HL-60/S4 treated with retinoic acid at 250 ng/mL for 4 days and 3 days (cell line): ENCODE results near the gene EMC10.
"Not testable (repeated sequence)": the region's sequence is repeated elsewhere in the genome, so short reads cannot be mapped to it uniquely, and the experiment has no call there.

ENCODE experiments used
- in situ Hi-C: fragments of 300-500 bp; cut with MboI; formaldehyde crosslinking; loops from 2 replicates; pipeline ENCODE4 v1.7.0; 2022; ENCODE audit warnings: low sequenced_read_pairs

The EMC10 gene

DNA sequence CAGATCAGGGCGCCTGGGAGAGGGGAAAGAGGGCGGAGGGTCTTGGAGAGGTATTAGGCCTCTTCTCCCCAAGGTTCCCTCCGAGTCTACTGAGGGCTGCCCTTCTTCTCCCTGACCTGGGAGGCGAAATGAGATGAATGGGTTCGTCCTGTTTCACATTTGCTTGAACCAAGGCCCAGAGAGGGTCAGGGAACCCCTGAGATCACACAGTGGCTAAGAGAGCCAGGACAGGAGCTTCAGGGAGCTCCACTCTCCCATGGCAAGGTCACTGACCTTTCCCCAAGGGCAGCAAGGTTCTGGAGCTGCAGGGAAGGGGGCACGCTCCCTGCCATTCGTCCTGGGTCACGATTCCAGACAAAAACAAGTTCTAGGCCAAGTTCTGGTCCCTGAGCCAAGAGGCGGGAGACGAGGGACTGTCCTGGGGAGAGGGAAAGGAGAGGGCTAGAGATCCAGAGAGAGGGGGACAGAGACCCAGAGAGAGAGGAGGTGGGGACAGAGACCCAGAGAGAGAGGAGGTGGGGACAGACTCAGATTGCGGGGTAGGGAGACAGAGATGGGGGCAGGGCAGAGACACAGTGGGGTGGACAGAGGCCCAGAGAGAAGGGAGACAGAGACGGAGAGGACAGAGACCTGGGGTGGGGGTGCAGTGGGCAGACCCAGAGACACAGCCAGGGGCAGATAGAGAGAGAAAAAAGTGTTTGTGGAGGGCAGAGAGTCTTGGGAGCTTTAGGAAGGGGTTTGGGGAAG, 36.9 kb downstream of the EMC10 start:
- in situ Hi-C loops, result no loop called here

GRCh38 chr19:50513746-50514345, 37.5 kb downstream of the EMC10 start, which contains the start of gene ASPDH:
Gene ASPDH (minus strand): TSS chr19:50513913. CDS start chr19:50513823, 90 bp downstream.
- in situ Hi-C loops, result no loop called here

DNA sequence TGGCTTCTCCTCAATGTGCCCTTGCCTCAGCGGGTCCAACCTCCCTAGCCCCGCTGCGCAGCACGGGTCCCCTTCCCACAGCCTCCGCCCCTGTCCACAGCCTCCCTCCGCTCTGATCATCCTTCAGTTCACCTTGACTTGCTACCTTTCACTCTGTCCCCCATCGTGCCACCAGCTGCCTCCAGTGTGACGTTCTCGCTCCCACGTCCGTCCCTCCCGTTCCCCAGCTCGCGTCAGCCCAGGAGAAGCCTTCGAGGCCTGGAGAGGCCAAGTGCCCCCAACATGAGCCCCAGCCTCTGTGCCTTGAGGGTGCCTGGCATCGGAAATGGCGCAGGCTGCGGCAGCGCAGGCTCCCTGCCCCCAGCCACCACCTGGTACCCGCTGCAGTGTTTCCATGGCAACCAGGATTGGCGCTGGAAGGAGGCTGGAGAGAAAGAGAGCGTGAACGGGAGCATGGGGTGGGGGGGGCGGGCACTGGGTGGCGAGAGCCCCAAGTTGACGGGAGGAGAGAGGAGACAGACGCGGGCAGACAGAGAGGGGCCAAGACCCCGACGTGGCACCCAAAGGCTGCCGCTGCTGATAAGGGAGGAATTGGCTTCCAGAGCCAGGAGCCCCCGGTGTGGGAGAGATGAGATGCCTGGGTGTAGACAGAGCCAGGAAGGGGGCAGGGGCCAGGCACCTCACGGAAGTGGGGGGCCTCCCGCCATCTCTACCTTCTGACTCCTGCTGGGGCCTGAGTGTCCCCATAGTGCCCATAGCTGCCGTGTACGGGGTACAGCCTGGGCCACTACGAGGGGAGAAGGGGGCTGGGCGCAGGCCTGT, 38.2 kb downstream of the EMC10 start:
- in situ Hi-C loops, result no loop called here

DNA sequence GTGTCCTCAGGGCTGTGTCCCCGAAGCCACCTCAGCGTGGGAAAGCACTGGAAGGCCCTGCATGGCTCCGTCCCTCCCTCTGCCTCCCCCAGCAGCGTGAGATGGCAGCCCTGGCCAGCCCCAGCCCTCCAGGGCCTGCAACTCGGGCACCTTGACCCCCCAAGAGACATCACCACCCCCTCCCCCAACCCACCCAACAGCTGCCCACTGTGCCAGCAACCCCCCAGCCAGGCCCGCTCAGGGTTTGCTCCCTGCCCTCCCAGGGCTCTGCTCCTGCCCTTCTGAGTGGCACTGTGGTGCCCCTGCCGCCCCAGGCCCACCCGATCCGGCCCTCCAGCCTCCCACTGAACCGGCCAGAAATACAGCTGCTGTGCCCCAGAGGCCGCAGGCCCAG, 38.9 kb downstream of the EMC10 start:
- in situ Hi-C loops, result no loop called here

DNA sequence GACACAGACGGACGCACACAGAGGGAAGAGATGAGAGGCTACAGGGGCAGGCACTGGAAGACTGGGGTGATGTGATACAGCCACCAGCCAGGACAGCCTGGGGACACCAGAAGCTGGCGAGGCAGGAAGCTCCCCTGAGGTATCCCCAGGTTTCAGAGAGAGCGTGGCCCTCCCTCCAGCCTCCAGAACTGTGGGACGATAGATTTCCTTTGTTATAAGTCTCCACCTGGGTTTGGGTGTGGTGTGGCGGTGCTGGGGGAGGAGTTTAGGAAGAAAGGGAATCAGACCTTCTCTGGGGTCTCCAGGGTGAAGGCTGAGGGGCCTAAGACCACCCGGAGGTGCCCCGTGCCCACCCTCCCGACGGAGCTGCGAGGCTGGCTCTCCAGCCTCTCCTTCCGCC, 40.1 kb downstream of the EMC10 start:
- in situ Hi-C loops, result no loop called here

DNA sequence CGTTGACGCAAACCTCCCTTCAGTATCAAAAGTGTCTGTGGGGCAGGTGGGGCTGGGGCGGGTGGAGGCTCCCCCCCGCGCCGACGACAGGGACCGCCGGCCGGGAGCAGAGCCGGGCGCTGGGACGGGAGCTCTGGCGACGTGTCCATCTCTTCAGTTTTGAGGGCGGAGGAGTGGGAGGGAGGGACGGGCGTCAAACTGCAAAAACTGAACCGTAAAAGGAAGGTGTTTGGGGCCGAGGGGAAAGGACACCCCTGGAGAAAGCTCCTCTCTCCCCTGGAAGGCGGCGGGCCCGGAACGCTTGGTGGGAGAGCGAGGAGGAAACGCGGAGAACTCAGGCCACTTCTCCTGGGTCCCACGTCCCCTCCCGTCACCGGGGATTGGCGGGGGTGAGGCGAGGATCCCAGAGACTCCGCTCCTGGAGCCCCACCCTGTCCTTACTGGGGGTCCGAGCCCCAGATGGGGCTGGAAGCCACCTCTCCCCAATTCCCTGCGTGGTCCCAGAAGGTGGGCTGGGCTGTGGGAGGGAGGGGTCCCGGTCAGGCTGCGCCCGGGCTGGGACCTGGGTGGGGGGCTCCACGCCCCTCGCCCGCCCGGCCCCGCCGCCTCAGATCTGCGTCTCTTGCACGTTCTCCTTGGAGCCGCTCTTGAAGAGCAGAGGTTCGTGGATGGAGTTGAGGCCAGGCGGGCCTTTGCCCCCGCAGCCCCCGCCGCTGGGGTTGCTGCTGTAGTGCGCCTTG, 40.8 kb downstream of the EMC10 start:
- in situ Hi-C loops, result no loop called here

DNA sequence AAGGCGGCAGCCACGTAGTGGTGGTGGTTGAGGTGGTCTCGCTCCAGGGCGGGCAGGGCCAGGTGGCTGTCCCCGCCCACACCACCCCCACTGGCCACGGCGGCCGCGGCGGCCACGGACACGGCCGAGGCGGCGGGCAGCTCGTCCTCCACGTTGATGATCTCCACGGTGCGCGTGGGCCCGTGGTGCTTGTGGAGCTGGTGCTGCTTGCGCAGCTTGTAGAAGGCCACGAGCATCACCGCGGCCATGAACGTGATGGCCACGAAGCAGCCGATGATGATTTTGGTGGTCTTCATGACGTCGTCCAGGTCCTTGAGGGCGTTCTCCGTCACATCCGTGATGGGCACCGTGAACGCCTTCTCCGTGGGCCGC, 41.4 kb downstream of the EMC10 start:
- in situ Hi-C loops, result no loop called here

DNA sequence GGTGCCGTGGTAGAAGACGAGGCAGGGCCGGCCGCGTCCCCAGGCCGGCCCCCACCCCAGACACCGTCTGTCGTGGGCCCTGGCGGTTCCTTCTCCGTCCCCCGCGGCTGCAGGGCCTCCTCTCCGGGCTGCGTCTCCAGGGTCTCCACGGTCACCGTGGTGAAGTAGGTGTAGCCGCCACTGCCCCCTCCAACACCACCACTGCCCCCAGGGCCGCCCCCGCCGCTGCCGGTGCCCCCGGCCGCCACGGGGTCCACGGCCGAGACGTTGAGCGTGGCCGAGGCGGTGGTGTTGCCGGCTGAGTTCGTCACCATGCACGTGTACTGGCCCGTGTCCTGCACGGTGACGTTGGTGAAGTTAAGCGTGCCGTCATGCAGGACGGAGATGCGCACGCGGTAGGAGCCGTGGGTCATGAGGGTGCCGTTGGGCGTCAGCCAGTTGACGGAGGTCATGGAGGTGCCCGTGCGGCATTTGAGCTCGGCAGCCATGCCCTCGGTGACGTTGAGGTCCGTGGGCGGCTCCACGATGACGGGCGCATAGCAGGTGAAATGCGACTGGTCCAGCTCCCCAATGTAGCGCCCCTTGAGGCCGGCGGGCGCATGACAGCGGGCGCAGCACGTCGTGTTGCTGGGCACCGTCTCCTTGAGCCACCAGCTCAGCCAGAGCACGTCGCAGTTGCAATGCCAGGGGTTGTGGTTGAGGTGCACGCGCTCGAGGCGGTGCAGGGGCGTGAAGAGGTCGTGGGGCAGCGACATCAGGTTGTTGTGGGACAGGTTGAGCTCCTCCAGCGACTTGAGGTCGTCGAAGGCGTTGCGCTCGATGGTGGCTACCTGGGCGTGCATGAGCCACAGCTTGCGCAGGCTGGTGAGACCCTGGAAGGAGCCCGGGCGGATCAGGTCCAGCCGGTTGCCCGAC, 42.0 kb downstream of the EMC10 start:
- in situ Hi-C loops, result no loop called here

- in situ Hi-C loops, result no loop called here
These were observed 42.8 kb downstream of the EMC10 start for GRCh38 chr19:50519006-50519575.

- in situ Hi-C loops, result no loop called here
These were observed 44.6 kb downstream of the EMC10 start for GRCh38 chr19:50520822-50521465.

DNA sequence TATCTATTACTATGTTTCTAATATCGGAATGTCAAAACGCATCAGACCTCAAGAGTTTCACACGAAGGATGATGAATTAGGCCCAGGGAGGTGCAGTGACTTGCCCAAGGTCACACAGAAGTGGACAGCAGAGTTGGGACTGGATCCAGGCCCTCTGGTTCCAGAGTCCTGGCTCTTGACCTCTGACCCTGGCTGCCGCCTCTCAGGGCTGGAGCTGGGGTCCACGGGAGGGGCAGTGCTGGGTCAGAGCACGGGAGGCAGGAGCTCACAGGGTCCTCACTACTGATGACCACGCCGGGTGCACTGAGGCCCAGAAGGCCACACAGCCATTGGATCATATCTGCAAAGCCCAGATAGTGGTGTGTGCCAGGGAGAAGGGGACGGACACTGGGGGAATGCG, 46.6 kb downstream of the EMC10 start:
- in situ Hi-C loops, result no loop called here

GRCh38 chr19:50528052-50528451, 51.7 kb downstream of the EMC10 start:
- in situ Hi-C loops, result not testable (repeated sequence)

GRCh38 chr19:50531171-50531612, 54.9 kb downstream of the EMC10 start:
- in situ Hi-C loops, result no loop called here

DNA sequence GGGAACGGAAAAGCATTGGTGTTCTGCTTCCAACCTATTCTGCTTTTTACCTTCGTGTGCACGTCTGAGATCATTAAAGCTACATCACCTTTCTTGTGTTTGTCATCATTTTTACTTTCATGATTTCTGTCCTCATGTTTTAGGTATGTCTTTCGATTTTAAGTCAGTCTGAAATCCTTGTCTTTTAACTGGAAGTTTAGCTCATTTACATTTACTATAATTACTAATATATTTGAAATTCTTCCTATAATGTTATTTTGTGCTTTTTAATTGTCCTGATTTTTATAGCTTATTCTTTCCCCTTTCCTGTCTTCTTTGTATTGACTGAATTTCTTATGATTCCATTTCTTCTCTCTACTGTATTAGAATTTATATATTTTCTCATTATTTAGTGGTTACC, 56.6 kb downstream of the EMC10 start:
- in situ Hi-C loops, result no loop called here

GRCh38 chr19:50534478-50534877, 58.2 kb downstream of the EMC10 start:
- in situ Hi-C loops, result no loop called here

- in situ Hi-C loops, result no loop called here
These were observed 59.4 kb downstream of the EMC10 start for GRCh38 chr19:50535672-50536187.

GRCh38 chr19:50536662-50537305, 60.5 kb downstream of the EMC10 start:
- in situ Hi-C loops, result no loop called here

GRCh38 chr19:50537306-50537685, 61.0 kb downstream of the EMC10 start:
- in situ Hi-C loops, result no loop called here
